ENCODE measurements around the gene GPATCH8.

Gene GPATCH8

DNA sequence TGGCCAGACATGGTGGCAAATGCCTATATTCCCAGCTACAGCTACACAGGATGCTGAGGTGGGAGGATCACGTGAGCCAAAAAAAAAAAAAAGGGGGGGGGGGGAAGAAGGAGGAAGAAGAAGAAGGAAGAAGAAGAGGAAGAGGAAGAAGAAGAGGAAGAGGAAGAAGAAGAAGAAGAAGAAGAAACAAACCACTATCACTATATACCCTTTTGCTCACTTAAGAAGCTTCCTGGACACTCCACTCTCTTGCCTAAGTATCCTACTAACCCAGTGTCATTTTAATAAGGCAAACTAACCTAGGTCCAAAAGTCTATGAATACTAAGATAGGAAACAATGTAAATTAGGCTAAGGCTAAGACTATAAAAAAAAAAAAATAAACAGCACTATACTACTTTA, 54.8 kb downstream of the GPATCH8 start:
- DNase-seq = no peak

DNA sequence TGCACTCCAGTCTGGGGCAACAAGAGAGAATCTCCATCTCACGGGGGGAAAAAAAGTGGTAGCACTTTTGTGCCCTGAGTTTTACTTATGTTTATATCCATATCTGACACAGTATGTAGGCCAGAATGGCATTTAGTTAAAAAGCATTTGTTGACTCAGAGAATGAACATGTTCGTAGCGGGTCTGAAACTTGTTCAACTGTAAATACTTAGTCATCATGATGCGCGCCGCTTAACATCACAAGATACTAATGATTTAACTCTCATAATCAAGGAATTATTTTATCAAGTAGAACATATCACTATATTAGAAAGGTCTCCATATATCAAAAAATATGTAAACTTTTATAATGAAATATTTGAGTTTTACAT, 58.5 kb downstream of the GPATCH8 start:
- no peak for DNase-seq

DNA sequence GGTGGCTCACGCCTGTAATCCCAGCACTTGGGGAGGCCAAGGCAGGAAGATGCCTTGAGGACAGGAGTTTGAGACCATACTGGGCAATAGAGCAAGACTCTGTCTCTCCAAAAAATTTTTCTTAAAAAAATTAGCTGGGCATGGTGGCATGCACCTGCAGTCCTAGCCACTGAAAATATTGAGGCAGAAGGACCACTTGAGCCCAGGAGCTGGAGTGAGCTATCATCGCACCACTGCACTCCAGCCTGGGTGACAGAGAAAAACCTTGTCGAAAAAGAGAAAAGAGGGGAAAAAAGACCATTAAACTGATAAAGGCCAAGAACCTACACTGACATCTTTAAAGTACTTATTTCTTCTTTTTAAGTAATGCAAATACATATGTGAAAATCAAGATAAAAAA, 60.4 kb downstream of the GPATCH8 start:
- DNase-seq = no peak

DNA sequence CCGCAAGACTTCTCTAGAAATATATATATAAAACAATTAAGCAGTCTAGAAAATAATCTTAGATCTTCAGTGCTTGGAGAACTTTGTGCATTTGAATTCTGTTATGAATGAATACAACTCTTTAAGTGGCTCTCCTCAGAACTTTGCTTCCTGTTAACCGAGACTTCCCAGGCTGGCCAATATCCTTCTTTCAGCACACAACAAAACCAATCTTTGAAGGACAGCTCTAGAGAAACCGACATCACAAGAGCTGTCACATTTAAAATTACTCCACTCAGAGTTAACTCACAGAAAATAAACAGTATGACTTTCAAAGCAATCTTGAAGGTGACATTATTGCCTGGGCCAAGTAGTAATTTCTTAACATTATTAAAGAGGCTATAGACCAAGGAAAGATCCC, 64.0 kb downstream of the GPATCH8 start:
- DNase-seq = no peak

DNA sequence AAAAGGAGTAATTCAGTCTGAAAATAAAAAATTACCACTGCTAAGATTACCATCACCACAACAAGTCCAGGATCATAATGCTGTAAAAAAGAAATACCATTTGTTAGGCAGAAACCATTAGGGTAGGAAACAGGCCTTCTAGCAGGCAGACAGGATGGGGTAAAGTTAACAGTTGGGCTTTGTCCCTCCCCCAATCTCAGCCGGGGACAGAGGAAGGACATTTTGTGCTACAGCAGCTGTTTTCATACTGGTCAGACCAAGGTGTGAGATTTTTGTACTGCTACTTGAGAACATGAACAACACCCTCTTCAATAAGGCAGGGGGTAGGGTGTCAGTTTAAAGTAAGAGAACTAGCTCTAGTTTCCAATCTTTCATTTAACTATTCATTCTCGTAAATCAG, 64.6 kb downstream of the GPATCH8 start:
- peak; percentile 8 for DNase-seq

DNA sequence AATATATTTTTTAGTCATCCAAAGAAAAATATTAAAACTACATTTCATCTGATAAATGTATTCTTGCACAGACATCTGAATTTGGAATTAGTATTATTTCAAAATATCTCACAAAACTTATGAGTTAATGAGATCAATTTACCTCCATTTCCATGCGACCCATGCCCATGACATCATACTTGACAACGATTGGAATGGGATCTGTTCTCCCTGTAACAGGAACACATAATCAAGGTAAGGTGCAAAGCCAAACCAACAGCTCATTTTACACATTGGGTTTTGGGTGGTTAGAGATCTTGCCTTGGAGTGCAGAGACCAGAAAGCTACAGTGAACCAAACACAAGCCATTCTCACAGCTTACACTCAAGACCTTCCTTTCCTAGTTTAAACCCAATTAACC, 66.9 kb downstream of the GPATCH8 start:
- DNase-seq = no peak

DNA sequence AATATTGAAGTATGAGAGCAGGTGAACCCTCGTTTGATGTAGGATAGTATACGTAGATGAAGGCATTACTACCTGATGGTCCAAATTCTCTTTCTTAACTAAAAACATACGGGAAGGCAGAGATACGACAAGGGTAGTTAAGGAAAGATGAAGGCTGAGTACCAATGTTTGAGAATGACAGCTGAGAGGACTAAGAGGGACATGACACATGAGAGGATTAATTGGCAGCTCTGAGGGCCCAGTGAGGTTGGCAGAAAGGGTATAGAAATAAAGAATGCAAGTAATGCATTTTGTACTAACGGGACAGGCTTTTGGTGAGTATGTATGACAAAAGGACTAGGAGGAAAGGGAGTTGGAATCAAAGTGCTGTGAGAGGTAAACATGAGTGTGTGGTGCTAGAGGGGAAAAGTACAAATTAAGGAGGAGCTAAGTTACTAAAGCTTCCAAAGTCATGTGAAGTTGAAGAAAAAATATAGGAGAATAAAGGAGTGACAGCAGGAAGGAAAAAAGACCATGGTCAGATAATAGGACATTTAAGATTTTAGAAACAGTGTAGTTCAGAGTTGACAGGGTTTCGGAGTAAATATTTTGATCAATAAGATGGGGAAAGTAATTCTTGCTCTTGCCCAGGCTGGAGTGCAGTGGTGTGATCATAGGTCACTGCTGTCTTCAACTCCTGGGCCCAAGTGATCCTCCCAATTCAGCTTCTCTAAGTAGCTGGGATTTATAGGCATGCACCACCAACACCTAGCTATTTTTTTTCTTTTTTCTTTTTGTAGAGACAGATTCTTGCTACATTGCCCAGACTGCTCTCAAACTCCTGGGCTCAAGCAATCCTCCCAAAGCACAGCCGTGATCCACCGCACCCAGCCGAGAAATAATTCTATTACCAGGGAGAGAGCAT, 70.7 kb downstream of the GPATCH8 start:
- DNase-seq = no peak

DNA sequence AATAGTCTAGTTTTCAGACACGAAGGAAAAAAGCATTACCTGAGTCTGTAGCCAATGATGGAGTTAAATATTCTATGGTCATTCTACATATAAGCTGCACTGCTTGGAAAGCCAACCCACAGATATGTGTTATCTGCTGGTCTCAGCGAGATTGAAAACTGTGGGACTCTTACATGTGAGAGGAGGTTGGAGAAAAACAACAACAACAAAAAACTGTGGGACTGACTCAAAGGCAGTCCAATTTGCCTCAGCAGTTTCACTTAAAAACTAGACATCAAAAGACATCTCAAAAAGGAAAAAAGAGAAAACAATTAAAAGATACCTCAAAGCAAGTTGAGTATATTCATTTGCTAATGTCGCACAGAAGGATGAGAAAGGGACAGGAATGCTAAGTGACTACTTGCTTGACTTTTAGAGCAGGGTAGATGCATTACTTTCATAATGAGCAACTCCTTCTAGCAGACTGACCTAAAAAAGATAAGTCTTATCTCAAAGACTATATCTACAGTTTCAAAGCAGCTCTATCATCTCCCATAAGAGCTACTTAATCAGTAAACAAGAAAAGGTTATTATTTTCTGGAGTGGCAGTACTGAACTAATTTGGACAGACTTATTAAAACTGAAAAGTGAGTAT, 78.3 kb downstream of the GPATCH8 start:
- DNase-seq = no peak

DNA sequence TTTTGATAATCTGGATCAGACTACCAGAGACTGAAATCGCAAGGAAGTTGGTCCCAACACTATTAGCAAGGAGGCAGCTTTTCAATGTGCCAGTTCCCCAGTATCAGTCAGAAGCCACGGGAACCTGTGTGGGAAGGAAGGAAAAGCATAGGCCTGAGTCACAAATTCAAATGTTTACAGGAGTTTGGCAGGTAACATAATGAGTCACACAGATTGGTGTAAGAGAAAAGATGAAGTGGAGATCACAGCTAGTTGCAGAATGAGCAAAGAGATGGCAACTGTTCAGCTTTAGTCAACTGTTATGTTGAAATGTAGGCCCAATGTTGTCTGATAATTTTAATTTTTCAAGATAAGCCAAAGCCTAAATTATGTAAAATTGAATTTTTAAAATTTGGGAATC, 85.7 kb downstream of the GPATCH8 start:
- DNase-seq = no peak

DNA sequence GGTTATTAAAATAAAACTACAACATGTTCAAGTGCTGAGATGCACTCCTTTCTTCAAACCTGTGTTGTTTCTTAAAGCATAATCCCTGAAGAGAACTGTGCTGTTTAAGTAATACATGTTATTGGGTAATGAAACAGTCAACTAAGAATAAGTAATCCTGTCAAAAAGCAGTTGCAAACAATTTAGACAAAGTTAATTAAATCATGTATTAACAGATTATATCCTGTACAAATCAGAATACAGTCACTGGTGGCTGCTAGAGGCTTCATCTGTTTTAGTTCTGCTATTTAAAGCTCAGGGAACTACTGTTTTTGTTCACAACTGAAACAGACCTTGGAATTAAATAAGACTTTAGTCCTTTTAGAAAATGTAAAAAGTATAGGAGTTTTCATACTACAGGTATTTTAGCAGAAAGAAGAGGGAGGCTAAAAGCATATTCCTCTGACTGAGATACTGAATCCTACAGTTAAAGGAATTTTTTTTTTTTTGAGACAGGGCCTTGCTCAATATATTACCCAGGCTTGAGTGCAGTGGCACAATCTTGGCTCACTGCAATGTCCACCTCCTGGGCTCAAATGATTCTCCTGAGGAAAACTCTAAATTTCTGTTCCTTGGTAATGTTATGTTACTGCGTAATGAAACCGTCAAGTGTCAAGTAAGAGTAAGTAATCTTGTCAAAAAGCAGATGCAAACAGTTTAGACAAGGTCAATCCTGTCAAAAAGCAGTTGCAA, 86.5 kb downstream of the GPATCH8 start:
- no peak for DNase-seq

DNA sequence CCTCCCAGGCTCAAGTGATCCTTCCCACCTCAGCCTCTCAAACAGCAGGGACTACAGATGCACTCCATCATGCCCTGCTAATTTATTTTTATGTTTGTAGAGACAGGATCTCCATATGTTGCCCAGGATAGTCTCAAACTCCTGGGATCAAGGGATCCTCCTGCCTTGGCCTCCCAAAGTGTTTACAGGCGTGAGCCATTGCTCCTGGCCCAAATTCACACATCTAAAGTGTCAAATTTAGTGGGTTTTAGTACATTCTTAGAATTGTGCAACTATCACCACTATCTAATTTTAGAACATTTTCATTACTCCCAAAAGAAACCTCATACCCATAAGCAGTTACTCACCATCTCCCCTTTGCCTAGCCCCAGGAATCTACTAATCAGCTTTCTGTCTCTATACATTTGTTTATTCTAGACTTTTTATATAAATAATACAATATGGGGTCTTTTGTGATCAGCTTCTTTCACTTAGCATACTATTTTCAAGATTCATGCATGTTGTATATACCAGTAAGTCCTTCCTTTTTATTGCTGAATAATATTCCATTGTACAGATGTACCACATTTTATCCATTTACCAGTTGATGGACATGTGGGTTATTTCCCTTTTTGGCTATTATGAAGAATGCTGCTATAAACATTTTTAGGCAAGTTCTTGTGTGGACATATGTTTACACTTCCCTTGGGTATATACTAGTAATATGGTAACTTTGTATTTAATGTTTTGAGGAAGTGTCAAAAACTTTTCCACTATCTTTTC, 88.6 kb downstream of the GPATCH8 start:
- no peak for DNase-seq

DNA sequence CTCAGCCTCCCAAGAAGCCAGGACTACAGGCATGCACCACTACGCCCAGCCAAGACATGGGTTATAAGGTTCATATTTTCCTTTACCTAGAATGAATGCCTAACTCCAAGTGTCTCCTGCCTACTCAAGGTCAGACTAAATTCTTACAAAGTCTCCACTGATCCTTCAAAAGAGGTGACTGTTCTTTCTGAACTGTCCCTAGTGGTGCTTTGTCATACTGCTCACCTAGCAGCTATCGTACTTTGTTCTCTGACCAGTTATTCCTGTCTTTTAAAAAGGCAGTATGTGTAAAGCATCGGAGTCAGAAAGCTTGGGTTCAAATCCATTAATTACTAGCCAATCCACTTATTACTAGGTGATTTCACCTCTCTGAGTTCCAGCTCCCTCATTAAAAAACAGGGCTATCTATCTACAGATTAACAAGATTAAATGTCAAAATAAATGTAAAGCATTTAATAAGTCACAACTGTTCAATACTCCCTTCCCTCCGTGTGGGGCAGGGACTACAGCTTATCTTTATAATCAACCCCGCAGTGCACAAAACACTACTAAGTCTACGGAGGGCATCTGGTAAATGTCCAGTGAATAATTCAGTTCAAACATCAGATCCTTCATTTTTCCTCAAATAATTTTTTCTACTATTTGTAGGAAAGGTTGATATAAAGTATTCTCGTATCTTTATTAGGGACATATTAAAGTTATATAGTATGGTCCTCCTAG, 93.7 kb downstream of the GPATCH8 start:
- DNase-seq = no peak

DNA sequence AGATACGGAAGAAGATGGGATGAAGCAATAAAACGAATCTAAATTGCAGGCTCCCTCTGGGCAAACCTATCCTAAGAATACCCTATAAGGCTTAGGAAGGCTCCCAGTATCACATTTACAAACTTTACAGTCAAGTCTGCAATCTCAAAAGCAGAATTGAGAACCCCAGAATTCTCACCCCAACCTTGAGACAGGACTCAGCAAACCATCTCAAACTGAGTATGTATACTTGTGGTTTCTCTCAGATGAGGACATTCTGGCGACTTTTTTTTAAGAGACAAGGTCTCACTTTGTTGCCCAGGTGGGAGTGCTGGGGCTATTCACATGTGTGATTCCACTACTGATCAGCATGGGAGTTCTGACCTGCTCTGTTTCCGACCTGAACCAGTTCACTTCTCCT, 94.4 kb downstream of the GPATCH8 start:
- no peak for DNase-seq

DNA sequence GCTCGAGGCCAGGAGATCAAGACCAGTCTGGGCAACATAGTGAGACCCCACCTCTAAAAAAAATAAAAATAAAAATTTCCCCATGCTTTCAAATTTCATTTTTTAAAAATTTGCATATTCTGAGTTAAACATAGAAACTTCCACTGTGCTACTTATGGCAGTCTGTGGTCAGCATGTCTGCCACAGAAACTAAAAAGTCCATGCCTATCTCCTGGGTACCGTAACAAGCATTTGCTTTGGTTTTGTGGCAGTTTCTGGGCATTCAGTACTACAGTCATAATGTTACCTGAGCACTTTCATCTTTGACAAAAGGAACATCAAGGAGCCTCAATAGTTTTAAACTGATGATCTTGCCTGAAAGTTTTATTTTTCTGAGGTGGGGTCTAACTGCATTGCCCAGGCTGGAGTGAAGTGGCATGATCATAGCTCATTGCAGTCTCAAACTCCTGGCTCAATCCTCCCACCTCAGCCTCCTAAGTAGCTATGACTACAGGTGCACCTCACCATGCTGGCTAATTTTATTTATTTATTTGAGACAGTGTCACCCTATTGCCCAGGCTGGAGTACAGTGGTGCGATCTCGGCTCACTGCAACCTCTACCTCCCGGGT, 100.5 kb downstream of the GPATCH8 start:
- no peak for DNase-seq

DNA sequence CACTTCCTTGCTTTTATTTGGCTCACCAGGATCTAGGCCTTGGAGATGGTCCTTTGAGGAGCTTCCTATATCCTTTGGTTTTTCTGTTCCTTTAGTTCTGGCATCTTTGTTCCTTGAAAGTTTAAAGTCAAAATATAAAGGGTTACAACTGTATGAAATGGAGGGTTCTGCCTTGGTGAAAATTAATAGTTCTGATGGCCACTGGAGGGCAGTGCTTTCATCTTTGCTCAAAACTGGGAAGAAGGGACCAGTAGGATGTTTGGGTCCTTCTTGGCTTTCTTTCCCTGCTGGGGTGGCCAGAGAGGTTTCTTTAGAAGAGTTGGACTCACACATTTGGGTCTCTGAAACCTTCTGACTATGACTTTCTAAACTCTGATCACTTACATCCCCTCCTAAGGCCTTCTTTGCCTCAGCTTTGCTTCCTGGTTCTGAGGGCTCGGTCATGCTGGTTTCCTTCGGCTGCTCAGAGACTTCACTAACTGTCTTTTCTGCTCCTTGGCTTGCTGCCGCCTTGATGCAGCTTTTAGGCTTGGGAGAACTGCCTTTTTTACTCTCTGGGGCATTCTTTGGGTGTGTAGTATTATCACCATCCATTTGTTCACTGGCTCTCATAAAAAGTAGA, 102.9 kb downstream of the GPATCH8 start:
- DNase-seq = no peak

DNA sequence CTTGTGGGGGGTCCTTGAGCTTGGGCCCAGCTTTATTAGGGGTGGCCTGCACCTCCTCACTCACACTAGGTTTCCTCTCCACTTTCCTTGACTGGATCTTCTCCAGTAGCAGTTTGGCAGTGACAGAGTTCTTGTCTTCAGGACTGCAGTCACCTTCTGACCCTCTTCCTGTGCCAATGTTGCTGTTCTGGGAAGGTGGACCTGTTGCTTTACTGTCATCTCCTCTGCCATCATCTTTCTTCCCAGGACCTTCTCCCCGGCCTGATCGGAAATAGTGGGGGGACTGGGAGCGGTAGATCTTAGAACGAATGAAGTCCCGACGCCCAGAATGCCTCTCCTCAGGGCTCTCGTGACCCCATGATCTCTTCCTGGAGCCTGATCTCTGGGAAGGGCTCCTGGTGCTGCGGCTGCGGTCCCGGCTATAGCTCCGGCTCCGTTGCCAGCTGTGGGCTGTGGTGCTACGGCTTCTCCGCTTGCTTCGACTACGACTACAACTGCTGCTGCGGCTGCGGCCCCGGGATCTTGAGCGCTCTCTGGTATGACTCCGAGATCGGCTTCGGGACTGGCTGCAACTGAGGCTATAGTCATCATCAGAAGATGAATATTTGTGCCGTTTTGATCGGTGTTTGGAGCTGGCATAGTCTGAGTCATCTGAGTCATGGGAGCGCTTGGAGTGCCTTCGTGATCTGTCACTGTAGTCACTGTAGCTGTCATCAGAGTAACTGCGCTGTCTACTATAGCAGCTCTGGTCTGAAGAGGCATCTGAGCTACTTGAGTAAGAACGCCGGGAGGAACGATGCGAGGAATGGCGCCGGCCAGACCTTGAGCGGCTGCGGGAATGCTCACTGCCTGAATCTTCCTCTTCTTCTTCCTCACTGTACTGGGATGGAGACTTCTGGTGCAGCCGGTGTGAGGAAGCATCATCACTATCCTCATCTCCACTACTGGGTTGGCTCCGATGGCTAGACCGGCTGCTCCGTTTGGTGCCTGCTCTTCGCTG, 104.2 kb downstream of the GPATCH8 start:
- no peak for DNase-seq

DNA sequence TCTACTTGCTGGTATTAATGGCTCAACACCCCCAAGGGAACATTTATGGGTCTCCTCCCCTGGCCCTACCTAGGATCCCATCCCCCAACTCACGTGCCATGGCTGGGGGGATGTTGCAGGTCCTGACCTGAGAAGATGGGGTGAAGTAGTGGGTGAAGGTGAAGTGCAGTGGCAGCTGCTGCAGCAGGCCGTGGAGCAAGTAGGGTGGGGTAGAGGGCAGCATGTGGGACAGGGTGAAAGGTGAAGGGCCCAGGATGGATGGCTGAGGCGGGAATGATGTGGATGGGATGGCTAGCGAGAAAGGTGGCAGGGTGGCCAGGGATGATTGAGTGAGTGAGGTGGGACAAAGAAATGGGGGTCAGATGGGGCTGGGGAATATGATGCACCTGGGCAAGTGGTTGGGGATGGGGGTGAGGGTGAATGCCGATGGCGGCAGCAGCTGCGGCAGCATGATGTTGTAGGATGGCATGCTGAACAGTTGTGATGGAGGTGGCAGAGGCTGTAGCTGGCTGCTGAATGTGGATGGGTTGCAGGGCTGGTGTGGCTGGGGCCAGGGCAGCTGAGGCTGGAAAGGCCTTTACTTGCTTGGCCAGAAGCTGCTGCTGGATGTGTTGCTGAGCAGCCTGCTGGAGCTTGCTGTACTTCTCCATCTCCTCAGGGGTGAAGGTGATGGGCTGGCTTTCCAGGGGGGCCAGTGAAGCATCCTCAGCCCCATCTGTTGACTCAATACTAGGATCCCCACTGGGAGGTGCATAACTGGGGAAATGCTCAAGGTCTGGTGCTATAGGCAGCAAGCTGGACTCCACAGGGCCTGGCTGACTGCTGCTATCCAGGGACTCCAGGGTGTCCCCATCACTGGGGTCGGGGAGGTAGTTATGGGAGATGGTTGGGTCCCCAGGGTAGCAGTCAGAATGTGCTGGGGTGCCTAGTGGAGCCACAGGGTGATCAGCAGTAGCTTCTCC, 105.4 kb downstream of the GPATCH8 start:
- DNase-seq = no peak

DNA sequence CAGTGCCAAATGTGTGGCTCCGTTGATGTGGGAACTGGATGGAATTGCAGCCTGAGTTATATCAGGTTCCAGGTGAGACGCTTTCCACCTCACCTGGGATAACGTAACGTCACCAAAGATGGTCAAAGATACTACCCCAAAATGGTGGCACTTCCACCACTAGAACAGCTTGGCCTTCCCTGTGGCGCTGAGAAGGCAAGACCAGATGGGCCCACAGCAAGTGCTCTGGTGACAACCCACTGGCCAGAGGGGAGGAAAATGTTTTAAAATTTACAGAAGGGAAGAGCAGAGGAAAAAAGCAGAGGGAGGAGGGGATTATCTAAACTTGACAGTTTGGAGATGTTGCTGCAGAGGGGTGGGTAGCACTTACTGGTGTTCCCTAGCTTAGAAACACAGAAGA, 106.3 kb downstream of the GPATCH8 start:
- DNase-seq = no peak

DNA sequence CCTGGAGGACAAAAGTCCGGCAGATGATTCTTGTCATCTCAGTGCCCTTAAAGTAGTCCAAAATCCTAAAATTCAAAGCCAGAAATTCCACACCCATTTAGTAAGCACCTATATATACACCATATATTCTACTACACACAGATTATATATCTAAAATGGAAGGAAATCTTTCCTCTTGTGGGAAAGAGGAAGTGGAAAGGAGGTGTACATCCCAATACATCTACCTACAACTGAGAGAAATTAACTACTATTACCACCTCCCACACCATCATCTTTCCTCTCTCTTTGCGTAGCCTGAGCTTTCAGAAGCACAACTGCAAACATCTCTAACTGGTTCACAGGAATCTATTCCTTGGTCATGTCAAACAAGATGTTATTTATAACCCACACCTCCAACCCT, 108.4 kb downstream of the GPATCH8 start:
- no peak for DNase-seq

Data from CD4-positive, alpha-beta T cell treated with Interleukin-4 for 4 hours (primary cell).